ENCODE data around the gene SLC2A13.

Gene SLC2A13

DNA sequence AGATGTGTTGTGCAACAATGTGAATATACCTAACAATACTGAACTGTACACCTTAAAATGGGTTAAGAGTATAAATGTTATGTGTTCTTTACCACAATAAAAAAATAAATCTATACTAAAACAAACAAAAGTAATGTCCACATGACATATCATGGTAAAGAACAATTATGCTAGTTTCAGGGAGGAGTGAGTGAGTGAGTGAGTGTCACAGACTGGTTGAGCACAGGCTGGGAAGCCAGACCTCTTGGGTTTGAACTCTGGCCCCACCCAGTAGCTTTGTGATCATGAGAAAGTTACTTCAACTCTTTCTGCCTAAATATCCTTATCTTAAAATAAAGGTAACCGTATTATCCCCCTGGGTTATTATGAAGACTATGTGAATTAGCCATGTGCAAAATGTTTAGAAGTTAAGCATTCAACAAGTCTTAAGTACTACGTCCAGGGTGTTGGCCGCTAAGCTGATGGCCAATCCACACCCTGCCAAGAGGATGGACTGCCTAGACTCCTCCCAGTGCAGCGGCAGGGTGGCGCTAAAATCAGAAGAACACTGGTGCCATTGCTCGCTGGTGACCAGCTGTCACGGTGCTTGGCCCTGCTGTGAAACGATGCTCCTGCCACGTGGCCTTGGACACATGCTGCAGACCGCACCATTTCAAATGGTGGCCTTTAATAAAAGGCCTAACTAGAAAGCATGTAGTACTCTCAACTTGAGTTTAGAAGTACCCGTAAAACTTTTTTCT is 7.3 kb downstream of the SLC2A13 start:
- H3K4me2 ChIP-seq = no peak overlapping the region
- H3K27ac ChIP-seq = no peak overlapping the region

DNA sequence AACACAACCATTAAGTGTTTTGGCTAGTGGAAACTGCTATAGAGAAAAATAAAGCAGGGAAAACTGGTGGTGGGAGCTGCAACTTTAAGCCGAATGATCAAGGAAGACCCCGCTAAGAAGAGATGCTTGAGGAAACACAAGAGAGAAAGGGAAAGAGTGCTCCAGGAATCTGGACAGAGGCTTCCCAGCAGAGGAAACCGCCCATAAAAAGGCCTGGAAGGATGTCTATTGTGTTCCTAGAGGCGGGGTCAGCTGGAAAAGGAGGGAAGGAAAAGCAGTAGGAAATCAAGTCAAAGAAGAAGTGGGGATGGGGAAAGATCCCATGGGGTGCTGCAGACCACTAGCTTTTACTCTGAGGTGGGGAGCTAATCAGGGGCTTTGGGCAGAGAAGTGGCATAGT is 12.4 kb downstream of the SLC2A13 start:
- no peak overlapping the region for H3K4me3 ChIP-seq
- no peaks in the 10 kb centered on the region for H3K36me3 ChIP-seq
- H3K27me3 ChIP-seq = no peaks in the 10 kb centered on the region
- no peaks in the 10 kb centered on the region for H3K9me3 ChIP-seq (replicated peaks in 1 of 11)
- H3K27ac ChIP-seq = no peak overlapping the region
- no peaks in the 10 kb centered on the region for H4K20me1 ChIP-seq
- H3K4me2 ChIP-seq = no peak overlapping the region
- TF ChIP-seq Cebpa-rat (IDR thresholded peaks at IDR 0.05) = no peak
- H3K9ac ChIP-seq = no peak overlapping the region
- H3K4me1 ChIP-seq = no peaks in the 10 kb centered on the region

More for the DNA sequence above, 7.3 kb downstream of the SLC2A13 start:
- Histone ChIP-seq H3K36me3 (no peaks in the 10 kb centered on the region), H3K9ac (no peak overlapping the region), H3K4me3 (no peak overlapping the region), H3K4me1 (0 out of 20 replicates have a peak, but pooled peaks cover 0 to under 1% (median 0%) of the 10 kb centered on the region in 10 experiments), H4K20me1 (no peaks in the 10 kb centered on the region), H3K9me3 (replicated peaks in 1 of 11) (no peaks in the 10 kb centered on the region), H3K27me3 (no peaks in the 10 kb centered on the region)
- TF ChIP-seq Cebpa-rat (IDR thresholded peaks at IDR 0.05) = no peak

DNA sequence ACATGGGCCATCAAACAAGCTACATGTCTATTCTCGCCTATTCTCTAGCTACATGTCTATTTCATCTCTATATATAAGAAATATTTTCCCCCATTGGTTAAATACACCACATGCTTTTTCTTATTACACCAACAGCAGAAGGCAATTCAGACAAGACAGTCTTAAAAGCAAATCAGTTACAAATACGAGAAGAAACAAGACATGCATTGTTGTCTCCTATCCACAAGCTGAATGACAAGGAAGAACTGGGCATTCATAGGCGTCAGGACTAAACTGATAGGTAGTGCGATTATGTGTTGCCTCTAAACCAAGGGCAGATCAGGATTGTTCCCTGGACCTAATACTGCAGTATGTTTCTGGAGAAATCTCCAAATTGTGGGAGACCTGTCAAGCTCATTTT is 19.4 kb downstream of the SLC2A13 start:
- no peak for TF ChIP-seq Cebpa-rat (IDR thresholded peaks at IDR 0.05)
- Histone ChIP-seq H4K20me1 (no peaks in the 10 kb centered on the region), H3K4me1 (no peaks in the 10 kb centered on the region), H3K9ac (no peak overlapping the region), H3K27me3 (no peaks in the 10 kb centered on the region), H3K4me2 (no peak overlapping the region), H3K4me3 (no peak overlapping the region), H3K27ac (no peak overlapping the region), H3K36me3 (no peaks in the 10 kb centered on the region), H3K9me3 (replicated peaks in 1 of 11) (no peaks in the 10 kb centered on the region; a peak in 1 of 22 replicates)

DNA sequence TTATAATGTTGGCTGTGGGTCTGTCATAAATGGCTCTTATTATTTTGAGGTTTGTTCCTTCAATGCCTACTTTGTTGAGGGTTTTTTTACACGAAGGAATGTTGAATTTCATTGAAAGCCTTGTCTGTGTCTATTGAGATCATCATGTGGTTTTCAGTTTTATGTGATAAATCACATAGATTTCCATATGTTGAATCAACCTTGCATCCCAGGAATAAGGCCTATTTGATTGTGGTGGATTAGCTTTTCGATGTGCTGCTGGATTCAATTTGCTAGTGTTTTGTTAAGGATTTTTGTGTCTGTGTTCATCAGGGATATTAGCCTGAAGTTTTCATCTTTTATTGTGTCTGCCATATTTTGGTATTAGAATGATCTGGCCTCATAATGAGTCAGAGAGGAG is 27.6 kb downstream of the SLC2A13 start:
- H3K27ac ChIP-seq = no peak overlapping the region
- no peaks in the 10 kb centered on the region for H4K20me1 ChIP-seq
- no peaks in the 10 kb centered on the region for H3K4me1 ChIP-seq
- H3K9ac ChIP-seq = no peak overlapping the region
- H3K4me2 ChIP-seq = no peak overlapping the region
- no peaks in the 10 kb centered on the region; a peak in 1 of 22 replicates for H3K9me3 ChIP-seq (replicated peaks in 1 of 11)
- H3K27me3 ChIP-seq = no peaks in the 10 kb centered on the region
- H3K36me3 ChIP-seq = no peaks in the 10 kb centered on the region
- TF ChIP-seq Cebpa-rat (IDR thresholded peaks at IDR 0.05) = no peak
- H3K4me3 ChIP-seq = no peak overlapping the region

DNA sequence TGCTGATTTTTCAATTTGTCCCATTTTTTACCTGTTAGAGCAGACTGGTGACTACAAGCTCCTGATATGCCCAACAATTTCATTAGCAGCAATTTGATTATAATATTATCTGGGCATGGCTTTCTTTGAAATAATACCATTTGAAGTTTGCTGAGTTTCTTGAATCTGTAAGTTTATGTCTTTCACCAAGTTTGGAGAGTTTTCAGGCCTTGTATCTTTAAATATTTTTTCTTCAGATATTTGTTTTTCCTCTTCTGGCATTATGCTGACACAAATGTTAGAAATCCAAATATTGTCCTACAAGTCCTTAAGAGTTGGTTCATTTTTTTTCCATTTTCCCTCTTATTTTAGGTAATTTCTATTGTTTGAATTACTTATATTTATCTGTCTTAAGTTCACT is 30.4 kb downstream of the SLC2A13 start:
- H3K9me3 ChIP-seq (replicated peaks in 1 of 11) = no peaks in the 10 kb centered on the region
- H3K27ac ChIP-seq = no peak overlapping the region
- H3K4me3 ChIP-seq = no peak overlapping the region
- no peak for TF ChIP-seq Cebpa-rat (IDR thresholded peaks at IDR 0.05)
- H3K27me3 ChIP-seq = no peaks in the 10 kb centered on the region
- H4K20me1 ChIP-seq = no peaks in the 10 kb centered on the region
- no peak overlapping the region for H3K4me2 ChIP-seq
- H3K9ac ChIP-seq = no peak overlapping the region
- H3K36me3 ChIP-seq = no peaks in the 10 kb centered on the region
- no peaks in the 10 kb centered on the region for H3K4me1 ChIP-seq

DNA sequence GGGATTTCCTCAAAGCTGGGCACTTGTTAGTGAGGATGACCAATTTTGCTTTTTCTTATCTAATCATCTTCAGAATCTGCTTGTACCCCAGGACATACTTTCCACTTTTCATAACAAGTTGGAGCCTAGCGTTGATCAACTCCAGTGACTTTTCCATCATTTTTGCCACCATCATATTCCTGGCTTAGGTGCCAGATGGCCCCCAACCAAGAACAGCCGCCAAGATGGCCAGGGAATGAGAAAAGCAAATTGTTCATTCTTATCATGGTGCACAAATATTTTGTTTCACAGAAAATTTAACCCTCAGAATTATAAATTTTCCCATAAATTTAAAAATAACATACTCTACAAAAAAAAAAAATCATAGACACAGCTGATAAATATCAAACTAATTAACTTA is 37.5 kb downstream of the SLC2A13 start:
- TF ChIP-seq Cebpa-rat (IDR thresholded peaks at IDR 0.05) = no peak
- Histone ChIP-seq H3K9me3 (replicated peaks in 1 of 11) (no peaks in the 10 kb centered on the region), H3K4me1 (no peaks in the 10 kb centered on the region), H3K36me3 (no peaks in the 10 kb centered on the region), H3K27me3 (no peaks in the 10 kb centered on the region), H3K4me2 (no peak overlapping the region), H3K27ac (no peak overlapping the region), H3K9ac (no peak overlapping the region), H4K20me1 (no peaks in the 10 kb centered on the region), H3K4me3 (no peak overlapping the region)

DNA sequence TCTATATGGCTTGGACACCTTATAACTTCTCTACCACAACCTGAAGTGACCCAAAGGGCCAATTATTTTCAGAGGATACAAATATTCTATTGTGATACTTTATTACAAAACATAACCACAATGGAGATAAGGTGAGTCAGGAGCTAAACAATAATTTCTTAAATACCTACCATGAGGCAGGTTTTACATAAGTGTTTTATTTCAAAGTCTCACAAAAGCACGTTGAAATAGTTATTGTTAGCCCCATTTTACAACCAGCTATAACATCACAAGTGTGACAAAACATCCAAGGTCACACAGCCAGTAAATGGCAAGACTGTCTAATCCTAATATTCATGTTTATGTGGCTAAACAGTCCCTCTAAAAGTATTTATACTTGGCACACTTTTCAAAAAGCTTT is 40.2 kb downstream of the SLC2A13 start:
- TF ChIP-seq Cebpa-rat (IDR thresholded peaks at IDR 0.05) = no peak
- Histone ChIP-seq H3K4me3 (no peak overlapping the region), H4K20me1 (no peaks in the 10 kb centered on the region), H3K27me3 (no peaks in the 10 kb centered on the region), H3K27ac (no peak overlapping the region), H3K4me1 (no peaks in the 10 kb centered on the region), H3K4me2 (no peak overlapping the region), H3K36me3 (no peaks in the 10 kb centered on the region), H3K9ac (no peak overlapping the region), H3K9me3 (replicated peaks in 1 of 11) (no peaks in the 10 kb centered on the region)

DNA sequence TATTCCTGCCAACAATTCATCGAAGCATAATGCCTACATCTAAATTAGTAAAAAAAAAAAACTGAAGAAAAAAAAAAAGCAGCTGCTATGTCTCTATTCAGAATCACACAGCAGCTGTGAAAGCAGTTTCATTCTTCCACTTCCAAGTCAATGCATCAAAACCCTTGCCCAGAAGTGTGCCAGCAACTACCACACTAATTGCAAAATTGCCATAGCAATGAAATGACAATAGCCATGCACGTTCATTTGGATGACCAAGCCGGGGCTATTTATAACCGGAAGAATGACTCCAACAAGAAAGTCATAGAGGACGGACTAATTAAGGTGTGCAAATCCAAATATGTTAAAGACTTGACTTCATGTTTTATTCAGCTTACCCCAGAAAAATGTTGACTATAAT is 42.5 kb downstream of the SLC2A13 start:
- H4K20me1 ChIP-seq = no peaks in the 10 kb centered on the region
- H3K36me3 ChIP-seq = no peaks in the 10 kb centered on the region
- H3K9ac ChIP-seq = no peak overlapping the region
- no peak overlapping the region for H3K4me3 ChIP-seq
- no peak overlapping the region for H3K4me2 ChIP-seq
- H3K9me3 ChIP-seq (replicated peaks in 1 of 11) = no peaks in the 10 kb centered on the region
- H3K27me3 ChIP-seq = no peaks in the 10 kb centered on the region
- H3K4me1 ChIP-seq = no peaks in the 10 kb centered on the region
- TF ChIP-seq Cebpa-rat (IDR thresholded peaks at IDR 0.05) = no peak
- no peak overlapping the region for H3K27ac ChIP-seq

DNA sequence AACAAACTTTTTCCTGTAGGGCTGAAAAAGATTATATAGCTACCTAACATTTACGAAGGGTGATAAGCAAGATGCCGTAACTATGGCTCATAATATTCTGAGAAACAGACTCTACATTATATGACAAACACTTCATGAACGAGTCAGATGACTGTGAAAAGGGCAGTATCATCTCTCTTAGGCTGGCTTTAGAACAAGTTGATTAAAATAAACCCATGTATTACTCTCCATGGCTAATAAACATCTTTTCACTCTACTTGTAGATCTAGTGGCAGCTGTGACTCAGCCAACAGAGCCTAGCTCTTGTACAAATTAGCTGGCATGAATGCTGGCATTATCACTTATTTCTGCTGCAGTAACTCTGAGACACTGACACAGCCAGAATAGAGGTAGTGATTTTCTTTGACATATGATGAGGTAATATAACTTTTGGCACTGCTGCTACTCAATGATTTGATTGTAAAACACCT is 47.1 kb downstream of the SLC2A13 start:
- Histone ChIP-seq H3K4me1 (no peaks in the 10 kb centered on the region), H3K4me2 (no peak overlapping the region), H3K36me3 (no peaks in the 10 kb centered on the region), H4K20me1 (no peaks in the 10 kb centered on the region), H3K9me3 (replicated peaks in 1 of 11) (no peaks in the 10 kb centered on the region), H3K9ac (no peak overlapping the region), H3K27ac (no peak overlapping the region), H3K27me3 (no peaks in the 10 kb centered on the region), H3K4me3 (no peak overlapping the region)
- TF ChIP-seq Cebpa-rat (IDR thresholded peaks at IDR 0.05) = no peak

DNA sequence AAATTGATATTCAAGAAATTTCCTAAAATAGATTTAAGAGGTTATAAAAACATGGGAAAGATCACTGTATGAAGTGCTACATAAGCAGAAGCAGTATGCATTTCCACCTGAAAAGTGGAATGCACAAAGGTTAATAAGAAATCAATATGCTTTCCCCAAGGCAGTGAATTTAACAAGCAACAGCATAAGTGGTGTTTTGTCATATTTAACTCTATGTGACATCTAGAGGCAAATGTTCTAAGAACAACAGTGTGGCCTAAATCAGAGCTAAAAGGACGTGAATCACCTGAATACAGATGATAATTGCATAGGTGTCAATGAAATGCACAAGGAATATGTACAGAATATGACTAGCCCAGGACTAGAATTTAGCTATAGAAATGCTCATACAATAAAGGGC is 49.5 kb downstream of the SLC2A13 start:
- Histone ChIP-seq H3K9ac (no peak overlapping the region), H3K27ac (no peak overlapping the region), H3K9me3 (replicated peaks in 1 of 11) (no peaks in the 10 kb centered on the region), H3K4me1 (no peaks in the 10 kb centered on the region), H3K4me3 (no peak overlapping the region), H4K20me1 (no peaks in the 10 kb centered on the region), H3K27me3 (no peaks in the 10 kb centered on the region), H3K4me2 (no peak overlapping the region), H3K36me3 (no peaks in the 10 kb centered on the region)
- TF ChIP-seq Cebpa-rat (IDR thresholded peaks at IDR 0.05) = no peak
